ACC112 (cell line): ENCODE data around the gene AK9.

Experiments
- H2AFZ ChIP-seq: fragments of 200-600 bp; sonication (generic); one replicate; pipeline ENCODE4 v1.6.0; 2017; ENCODE audit warnings: antibody characterized with exemption, low read length; ENCODE audit not compliant: unreplicated experiment
- H3K27ac ChIP-seq: fragments of 200-600 bp; sonication (generic); 2 replicates; pipeline ENCODE4 v1.5.1; 2014; ENCODE audit warnings: low read depth, mild to moderate bottlenecking, antibody characterized with exemption, low read length, moderate library complexity
- H3K27me3 ChIP-seq: fragments of 200-600 bp; sonication (generic); 2 replicates; pipeline ENCODE4 v1.6.1; 2014; ENCODE audit warnings: mild to moderate bottlenecking, antibody characterized with exemption, low read length, moderate library complexity, mixed read lengths; ENCODE audit not compliant: insufficient read depth
- H3K36me3 ChIP-seq: fragments of 200-600 bp; sonication (generic); 2 replicates; pipeline ENCODE4 v1.6.1; 2016; ENCODE audit warnings: mild to moderate bottlenecking, antibody characterized with exemption, low read length, moderate library complexity, mixed read lengths; ENCODE audit not compliant: insufficient read depth
- H3K4me1 ChIP-seq: fragments of 200-600 bp; sonication (generic); one replicate; pipeline ENCODE4 v1.6.1; 2016; ENCODE audit warnings: low read length, mixed read lengths; ENCODE audit not compliant: insufficient read depth, unreplicated experiment, control insufficient read depth
- H3K4me3 ChIP-seq: fragments of 200-600 bp; sonication (generic); 2 replicates; pipeline ENCODE4 v1.5.1; 2014; ENCODE audit warnings: mild to moderate bottlenecking, low read depth, low read length
- H3K79me2 ChIP-seq: fragments of 200-600 bp; sonication (generic); one replicate; pipeline ENCODE4 v1.6.0; 2016; ENCODE audit warnings: low read length; ENCODE audit not compliant: control insufficient read depth, unreplicated experiment, insufficient read depth

Gene AK9

DNA sequence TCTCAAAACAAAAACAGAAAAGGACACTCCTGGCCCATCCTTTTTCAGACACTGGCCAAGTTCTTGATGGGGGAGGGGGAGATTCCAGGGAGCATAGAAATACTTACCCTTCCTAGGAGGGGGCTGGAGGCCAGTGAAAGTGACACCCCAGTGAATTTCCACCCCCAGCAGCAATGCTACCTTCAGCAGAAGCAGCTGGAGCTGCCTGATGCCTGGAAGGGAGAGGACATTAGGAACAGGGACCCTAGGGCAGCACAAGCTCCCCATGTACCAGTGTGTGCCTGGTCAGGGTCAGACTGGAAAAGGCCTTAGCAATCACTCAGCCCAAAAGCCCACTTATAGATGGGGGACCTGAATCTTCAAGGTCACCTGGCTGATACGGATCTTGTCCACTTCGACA, 237.8 kb downstream of the AK9 start:
- Histone ChIP-seq H3K79me2 (no peaks in the 10 kb centered on the region), H3K4me3 (no peak overlapping the region), H3K36me3 (peaks cover 5% of the 10 kb centered on the region; the same call in 1 of the 2 replicates), H3K27ac (no peak overlapping the region), H2AFZ (no peak overlapping the region), H3K4me1 (peaks cover 22% of the 10 kb centered on the region), H3K27me3 (no peaks in the 10 kb centered on the region)

- H3K4me1 ChIP-seq = peaks cover 16% of the 10 kb centered on the region
- no peak overlapping the region for H3K4me3 ChIP-seq
- H3K27me3 ChIP-seq = no peaks in the 10 kb centered on the region
- H3K27ac ChIP-seq = no peak overlapping the region
- H3K79me2 ChIP-seq = no peaks in the 10 kb centered on the region
- H2AFZ ChIP-seq = no peak overlapping the region
- peaks cover 5% of the 10 kb centered on the region; the same call in 1 of the 2 replicates for H3K36me3 ChIP-seq
Observed at GRCh38 chr6:109452181-109452580, 238.8 kb downstream of the AK9 start.

DNA sequence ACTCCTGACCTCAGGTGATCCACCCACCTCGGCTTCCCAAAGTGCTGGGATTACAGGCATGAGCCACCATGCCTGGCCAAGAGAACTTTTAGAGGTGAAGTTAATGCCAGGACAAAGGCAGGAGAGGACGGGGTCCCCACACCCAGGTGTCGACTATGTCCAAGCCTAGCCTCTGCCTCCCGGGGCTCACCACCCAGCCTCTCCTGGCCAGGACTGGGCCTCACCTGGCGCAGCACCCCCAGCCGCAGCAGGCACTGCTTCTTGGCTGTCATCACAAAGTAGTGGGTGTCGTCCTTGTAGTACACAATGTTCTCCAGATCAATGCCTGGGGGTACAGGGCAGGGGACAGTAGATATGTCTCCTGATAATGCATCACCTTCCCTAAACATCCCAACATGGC, 239.6 kb downstream of the AK9 start:
- Histone ChIP-seq H3K79me2 (no peaks in the 10 kb centered on the region), H3K36me3 (peaks cover 5% of the 10 kb centered on the region; the same call in 1 of the 2 replicates), H3K4me1 (peaks cover 9% of the 10 kb centered on the region), H3K4me3 (no peak overlapping the region), H2AFZ (no peak overlapping the region), H3K27me3 (no peaks in the 10 kb centered on the region), H3K27ac (no peak overlapping the region)

DNA sequence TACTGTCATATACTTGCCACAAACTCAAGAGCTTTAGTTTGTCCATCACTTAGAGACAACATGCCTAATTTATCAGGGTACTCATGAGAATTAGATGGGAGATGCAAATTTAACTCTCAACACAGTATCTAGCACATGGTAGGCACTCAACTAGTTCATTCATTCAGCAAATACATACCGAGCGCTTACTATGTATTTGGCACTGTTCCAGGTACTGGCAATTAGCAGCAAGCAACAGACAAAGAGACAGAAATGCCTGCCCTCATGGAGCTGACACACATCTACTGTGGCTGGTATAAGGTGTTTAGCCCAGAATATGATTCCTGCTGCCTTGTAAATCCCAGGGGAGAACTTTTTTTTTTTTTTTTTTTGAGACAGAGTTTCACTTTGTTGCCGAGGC, 240.2 kb downstream of the AK9 start:
- no peak overlapping the region for H3K4me3 ChIP-seq
- peaks cover 6% of the 10 kb centered on the region for H3K4me1 ChIP-seq
- no peaks in the 10 kb centered on the region for H3K27me3 ChIP-seq
- peaks cover 5% of the 10 kb centered on the region; the same call in 1 of the 2 replicates for H3K36me3 ChIP-seq
- no peak overlapping the region for H2AFZ ChIP-seq
- H3K27ac ChIP-seq = no peak overlapping the region
- no peaks in the 10 kb centered on the region for H3K79me2 ChIP-seq

DNA sequence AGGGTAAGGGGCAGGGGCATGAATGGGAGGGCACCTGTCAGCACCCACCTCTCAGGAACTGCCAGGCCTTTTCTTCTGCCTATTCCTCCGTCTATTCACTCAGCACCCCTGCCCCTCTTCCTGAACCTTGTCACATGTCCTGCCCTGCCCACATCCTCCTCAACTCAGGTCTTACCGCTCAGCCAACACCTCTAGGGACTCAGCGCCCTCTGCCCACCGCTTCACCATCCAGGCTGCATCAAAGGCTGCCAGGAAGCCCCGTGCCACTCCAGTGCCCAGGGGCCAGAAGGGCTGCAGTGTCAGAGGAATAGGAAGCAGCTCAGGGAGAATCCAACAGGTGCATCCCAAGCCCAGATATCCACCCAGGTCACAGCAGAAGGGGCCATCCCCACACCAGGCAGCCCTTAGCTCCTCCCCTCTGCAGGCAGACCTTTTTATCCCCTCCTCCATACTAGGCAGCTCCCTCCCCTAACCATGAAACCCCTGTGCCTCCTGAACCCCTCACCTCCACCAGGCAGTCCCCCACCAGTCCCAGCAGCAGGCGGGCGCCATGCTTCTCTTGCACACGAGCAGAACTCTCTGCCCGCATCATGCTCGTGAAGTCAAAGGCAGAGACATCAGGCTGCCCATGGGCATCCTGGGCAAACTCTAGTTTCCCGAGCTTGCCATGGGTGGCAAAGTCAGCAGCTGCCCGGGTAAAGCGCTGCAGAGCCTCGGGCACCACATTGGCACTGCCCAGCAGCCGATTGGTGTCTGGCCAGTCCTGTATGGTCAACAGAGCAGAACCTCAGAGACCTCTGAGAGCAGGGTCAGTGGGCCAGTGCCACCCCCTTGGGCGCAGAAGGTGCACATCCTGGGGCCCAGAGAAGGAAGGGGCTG, 241.0 kb downstream of the AK9 start:
- peaks cover 6% of the 10 kb centered on the region for H3K4me1 ChIP-seq
- H3K4me3 ChIP-seq = no peak overlapping the region
- no peaks in the 10 kb centered on the region for H3K27me3 ChIP-seq
- no peak overlapping the region for H2AFZ ChIP-seq
- H3K79me2 ChIP-seq = no peaks in the 10 kb centered on the region
- peaks cover 5% of the 10 kb centered on the region; the same call in 1 of the 2 replicates for H3K36me3 ChIP-seq
- H3K27ac ChIP-seq = no peak overlapping the region

DNA sequence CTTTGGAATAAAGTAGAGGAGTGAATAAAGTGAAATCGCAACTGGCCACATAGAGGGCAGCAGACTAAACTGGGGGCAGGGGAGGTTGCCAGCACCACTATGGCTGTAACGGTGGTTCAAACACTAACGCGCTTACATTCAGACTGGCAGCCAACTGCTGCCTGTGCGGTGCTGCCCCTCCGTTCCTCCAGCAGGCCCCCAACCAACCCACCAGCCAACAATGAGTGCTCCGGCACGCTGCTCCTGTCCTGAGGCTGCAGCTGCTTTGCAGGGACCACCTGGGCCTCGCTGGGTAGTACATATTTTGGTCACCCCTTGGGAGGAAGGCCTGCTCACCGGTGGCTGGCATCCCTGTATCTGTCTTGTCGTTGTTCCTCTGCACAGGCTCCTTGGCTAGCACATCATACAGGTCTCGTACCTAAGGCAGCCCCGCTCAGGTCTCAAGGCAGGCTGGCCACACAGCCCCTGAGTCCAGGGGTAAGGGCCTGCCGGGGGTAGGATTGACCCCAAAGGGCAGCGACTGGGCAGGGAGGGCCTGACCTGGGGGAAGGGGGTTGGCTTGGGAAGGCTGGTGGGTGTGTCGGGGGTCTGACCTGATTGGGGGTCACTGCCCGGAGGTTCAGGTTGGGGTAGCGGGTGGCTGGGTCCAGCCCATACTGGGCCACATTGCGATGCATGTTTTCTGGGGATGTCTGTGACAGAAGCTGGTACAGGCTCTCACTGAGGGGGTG, 241.8 kb downstream of the AK9 start:
- Histone ChIP-seq H3K79me2 (no peaks in the 10 kb centered on the region), H3K27me3 (no peaks in the 10 kb centered on the region), H3K4me3 (no peak overlapping the region), H2AFZ (no peak overlapping the region), H3K36me3 (peaks cover 5% of the 10 kb centered on the region; the same call in 1 of the 2 replicates), H3K27ac (no peak overlapping the region), H3K4me1 (peaks cover under 1% of the 10 kb centered on the region)

- no peak overlapping the region for H3K27ac ChIP-seq
- H2AFZ ChIP-seq = no peak overlapping the region
- H3K79me2 ChIP-seq = no peaks in the 10 kb centered on the region
- H3K36me3 ChIP-seq = peaks cover 5% of the 10 kb centered on the region; the same call in 1 of the 2 replicates
- H3K4me3 ChIP-seq = no peak overlapping the region
- no peaks in the 10 kb centered on the region for H3K4me1 ChIP-seq
- H3K27me3 ChIP-seq = no peaks in the 10 kb centered on the region
Observed at GRCh38 chr6:109448615-109449014, 242.4 kb downstream of the AK9 start.

- Histone ChIP-seq H3K36me3 (peaks cover 5% of the 10 kb centered on the region; the same call in 1 of the 2 replicates), H3K27ac (no peak overlapping the region), H3K79me2 (no peaks in the 10 kb centered on the region), H3K4me3 (no peak overlapping the region), H3K4me1 (no peaks in the 10 kb centered on the region), H3K27me3 (no peaks in the 10 kb centered on the region), H2AFZ (no peak overlapping the region)
Observed at GRCh38 chr6:109447878-109448555, 243.0 kb downstream of the AK9 start.

DNA sequence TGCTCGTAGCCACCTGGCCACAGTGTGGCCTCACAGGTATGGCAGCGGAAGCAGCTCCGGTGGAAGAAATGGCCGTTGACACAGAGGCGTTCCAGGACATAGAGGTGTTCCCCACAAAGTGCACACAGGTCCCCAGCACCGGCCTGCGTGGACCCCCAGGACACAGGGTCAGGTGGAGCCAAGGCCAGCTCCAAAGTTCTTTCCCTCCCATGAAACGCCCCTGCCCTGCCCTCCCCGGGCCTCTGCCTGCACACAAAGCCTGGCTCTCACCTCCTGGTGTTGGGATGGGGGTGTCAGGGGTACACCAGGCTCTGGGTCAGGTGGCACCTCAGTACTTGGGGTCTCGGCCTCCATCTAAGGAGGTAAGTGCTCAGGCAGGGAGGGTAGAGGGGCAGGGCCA, 243.9 kb downstream of the AK9 start:
- Histone ChIP-seq H3K4me3 (no peak overlapping the region), H3K79me2 (no peaks in the 10 kb centered on the region), H3K36me3 (peaks cover 5% of the 10 kb centered on the region; the same call in 1 of the 2 replicates), H3K27me3 (no peaks in the 10 kb centered on the region), H3K4me1 (no peaks in the 10 kb centered on the region), H2AFZ (no peak overlapping the region), H3K27ac (no peak overlapping the region)

- Histone ChIP-seq H3K36me3 (peaks cover 1% of the 10 kb centered on the region; the same call in 1 of the 2 replicates), H3K4me1 (peaks cover 4% of the 10 kb centered on the region), H3K27ac (no peak overlapping the region), H3K79me2 (no peaks in the 10 kb centered on the region), H3K4me3 (no peak overlapping the region), H3K27me3 (no peaks in the 10 kb centered on the region), H2AFZ (no peak overlapping the region)
Observed at GRCh38 chr6:109446541-109446940, 244.5 kb downstream of the AK9 start.
